Coronary artery (tissue), 2 donors: Measurements from ENCODE around the gene DSTYK.

Experiments
- DNase-seq: peaks from one replicate; pipeline ENCODE4 v3.0.0-alpha.2; 2017; ENCODE audit warnings: low spot score
- H3K27ac ChIP-seq, 2 donors: fragments of 200-600 bp; sonication (generic); one replicate each; pipeline ENCODE4 v1.5.1; 2016 to 2019
- H3K4me3 ChIP-seq: fragments of 200-600 bp; sonication (generic); 2 replicates; pipeline ENCODE4 v1.5.1; 2016; ENCODE audit warnings: mild to moderate bottlenecking, moderate library complexity
- TF ChIP-seq, protein P1 (sequence below): fragments of 200-600 bp; sonication (generic); IDR thresholded peaks from one replicate; pipeline ENCODE4 v1.5.1; 2019; ENCODE audit warnings: antibody characterized with exemption

Gene DSTYK

DNA sequence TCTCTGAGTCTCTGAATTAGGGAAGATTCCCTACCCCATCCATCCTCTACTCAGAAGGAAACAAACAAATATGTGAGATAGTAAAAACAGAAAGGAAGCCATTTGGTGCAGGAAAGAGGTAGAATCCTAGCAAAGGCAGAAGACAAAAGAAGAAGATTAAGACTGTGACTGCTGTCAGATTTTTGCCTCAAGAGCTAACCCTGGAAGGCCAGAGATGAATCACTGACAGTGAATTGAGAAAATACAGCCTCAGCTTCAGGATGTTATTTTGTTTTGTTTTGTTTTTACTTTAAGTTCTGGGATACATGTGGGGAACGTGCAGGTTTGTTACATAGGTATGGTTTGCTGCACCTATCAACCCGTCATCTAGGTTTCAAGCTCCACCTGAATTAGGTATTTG is 31.7 kb downstream of the DSTYK start:
- DNase-seq, result no peak
- TF ChIP-seq, protein P1, sequence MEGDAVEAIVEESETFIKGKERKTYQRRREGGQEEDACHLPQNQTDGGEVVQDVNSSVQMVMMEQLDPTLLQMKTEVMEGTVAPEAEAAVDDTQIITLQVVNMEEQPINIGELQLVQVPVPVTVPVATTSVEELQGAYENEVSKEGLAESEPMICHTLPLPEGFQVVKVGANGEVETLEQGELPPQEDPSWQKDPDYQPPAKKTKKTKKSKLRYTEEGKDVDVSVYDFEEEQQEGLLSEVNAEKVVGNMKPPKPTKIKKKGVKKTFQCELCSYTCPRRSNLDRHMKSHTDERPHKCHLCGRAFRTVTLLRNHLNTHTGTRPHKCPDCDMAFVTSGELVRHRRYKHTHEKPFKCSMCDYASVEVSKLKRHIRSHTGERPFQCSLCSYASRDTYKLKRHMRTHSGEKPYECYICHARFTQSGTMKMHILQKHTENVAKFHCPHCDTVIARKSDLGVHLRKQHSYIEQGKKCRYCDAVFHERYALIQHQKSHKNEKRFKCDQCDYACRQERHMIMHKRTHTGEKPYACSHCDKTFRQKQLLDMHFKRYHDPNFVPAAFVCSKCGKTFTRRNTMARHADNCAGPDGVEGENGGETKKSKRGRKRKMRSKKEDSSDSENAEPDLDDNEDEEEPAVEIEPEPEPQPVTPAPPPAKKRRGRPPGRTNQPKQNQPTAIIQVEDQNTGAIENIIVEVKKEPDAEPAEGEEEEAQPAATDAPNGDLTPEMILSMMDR, result no peak
- no peak overlapping the region for H3K27ac ChIP-seq
- no peak overlapping the region for H3K4me3 ChIP-seq

DNA sequence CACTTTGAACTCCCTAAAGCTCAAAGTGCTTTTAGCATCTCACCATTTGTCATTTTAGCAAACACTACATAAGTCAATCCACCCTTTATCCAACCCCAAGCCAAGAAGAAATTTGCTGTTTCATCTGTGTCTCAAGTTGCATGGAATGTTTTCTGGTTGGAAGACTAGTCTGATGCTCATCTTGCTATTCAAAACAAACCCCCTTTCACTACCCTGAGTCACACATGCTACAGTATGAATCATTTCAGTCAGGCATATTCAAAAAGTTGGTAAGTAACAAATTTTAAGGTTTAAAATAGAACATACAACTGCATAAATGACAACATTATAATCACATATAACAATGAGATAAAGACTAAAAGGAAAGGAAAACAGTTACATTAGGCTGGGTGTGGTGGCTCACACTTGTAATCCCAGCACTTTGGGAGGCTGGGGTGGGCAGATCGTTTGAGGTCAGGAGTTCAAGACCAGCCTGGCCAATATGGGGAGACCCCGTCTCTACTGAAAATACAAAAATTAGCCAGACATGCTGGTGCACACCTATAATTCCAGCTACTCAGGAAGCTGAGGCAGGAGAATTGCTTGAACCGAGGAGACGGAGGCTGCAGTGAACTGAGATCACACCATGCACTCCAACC is 38.7 kb downstream of the DSTYK start:
- no peak for DNase-seq
- Histone ChIP-seq H3K4me3 (no peak overlapping the region), H3K27ac (no peak overlapping the region)
- TF ChIP-seq, protein P1, result no peak

DNA sequence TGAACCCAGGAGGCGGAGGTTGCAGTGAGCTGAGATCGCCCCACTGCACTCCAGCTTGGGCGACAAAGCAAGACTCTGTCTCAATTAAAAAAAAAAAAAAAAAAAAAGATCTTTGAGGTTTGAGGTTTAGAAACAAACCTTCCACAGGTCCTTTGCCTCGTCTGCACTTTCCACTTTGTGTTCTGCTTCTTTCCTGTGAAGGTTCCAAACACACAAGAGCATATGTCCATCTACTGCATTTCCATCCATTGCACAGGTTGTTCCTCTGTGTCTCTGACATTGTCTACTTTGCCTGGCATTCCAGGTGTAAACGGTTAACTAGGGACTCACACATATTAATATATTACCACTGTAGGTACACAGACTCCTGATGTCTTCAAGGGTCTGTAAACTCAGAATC is 40.1 kb downstream of the DSTYK start:
- DNase-seq, result no peak
- no peak overlapping the region for H3K27ac ChIP-seq
- TF ChIP-seq, protein P1, result no peak
- H3K4me3 ChIP-seq, result no peak overlapping the region

DNA sequence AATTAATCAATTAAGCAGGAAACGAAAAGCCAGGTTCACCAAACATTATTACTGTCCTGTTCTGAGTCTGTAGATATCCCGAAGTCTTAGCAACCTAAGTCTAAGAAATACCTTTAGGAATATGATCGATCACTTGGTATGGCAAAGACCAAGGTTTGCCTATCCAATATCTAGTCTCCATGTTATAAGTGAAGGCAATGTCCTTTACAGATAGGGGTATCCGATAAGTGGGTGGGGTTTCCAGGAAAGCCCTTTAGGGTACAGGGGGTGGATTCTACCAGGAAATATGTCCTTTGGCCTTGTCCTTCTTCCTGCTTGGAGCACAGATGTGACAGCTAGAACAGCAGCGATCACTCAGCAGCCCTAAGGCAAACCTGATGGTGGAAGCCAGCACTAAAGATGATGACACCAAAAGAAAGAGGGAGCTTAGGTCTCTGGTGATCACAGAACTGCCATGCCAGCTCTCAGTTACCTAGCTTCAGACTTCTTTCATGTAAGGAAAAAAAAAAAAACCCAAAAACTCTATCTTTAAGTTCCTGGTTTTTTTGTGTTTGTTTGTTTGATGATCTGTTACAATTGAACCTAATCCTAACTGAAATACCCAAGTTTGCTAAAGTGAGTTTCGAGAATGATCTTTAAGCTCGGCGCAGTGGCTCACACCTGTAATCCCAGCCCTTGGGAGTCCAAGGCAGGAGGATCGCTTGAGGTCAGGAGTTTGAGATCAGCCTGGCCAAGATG is 40.8 kb downstream of the DSTYK start:
- TF ChIP-seq, protein P1, result no peak
- H3K4me3 ChIP-seq, result no peak overlapping the region
- no peak for DNase-seq
- H3K27ac ChIP-seq, result no peak overlapping the region

DNA sequence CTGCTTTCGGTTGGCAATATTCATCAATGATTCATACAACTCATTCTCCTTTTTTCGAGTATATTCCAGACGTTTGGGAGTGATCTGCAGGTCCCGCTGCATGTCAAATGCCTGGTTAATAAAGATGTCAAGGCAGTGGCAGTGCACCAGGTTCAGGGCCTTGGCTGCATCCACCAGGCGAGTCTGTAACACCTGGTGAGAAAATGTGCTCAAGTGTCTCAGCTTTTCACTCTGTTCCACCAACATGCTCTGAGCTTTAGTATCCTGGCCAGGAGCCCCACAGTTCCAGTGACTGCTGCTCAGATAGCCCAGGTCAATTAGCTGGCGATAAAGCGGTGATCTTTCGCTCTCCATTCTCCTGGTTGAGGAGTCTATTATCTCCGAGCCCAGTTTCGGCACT is 42.3 kb downstream of the DSTYK start:
- no peak for DNase-seq
- no peak overlapping the region for H3K27ac ChIP-seq
- no peak overlapping the region for H3K4me3 ChIP-seq
- TF ChIP-seq, protein P1, result no peak

DNA sequence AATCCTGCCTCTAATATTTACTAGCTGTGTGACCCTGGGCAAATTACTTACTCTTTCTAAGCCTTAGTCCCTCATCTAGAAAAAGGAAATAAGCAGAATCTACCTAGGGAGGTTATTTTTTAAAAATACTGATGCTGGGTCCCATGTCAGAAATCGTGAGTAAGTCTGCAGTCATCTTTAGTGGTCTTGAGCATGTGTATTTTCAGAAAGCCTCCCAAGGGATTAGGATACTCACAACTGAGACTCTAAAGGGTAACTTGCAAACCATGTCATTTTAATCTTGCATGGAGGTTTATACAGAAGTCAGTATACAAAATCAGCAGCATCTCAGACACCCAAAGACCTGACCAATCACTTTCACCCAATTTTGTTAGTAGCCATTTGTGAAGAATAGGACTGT is 43.2 kb downstream of the DSTYK start:
- TF ChIP-seq, protein P1, result no peak
- DNase-seq, result no peak
- Histone ChIP-seq H3K4me3 (no peak overlapping the region), H3K27ac (no peak overlapping the region)

DNA sequence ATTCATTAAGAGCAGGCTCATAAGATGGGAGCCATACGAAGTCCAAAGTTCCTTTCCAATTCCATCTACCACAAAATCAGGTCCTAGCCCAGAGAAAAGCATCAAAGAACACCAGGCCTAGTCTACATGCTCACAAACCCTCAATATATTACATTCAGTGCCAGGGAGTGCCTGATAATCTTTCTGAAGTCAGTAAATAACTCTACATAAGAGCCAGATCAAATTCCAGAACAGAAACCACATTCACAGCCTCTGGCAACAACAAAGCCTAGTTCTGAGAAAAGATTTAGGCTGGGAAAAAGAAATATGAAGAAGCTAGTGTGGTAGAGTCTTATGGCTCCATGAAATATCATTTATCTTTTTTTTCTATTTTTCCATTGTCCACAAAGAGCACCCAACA is 49.2 kb downstream of the DSTYK start:
- DNase-seq, result no peak
- no peak overlapping the region for H3K27ac ChIP-seq
- TF ChIP-seq, protein P1, result no peak

More for the DNA sequence above, 49.2 kb downstream of the DSTYK start:
- no peak overlapping the region for H3K4me3 ChIP-seq
